Stimulated activated CD8-positive, alpha-beta memory T cell treated with anti-CD3 and anti-CD28 coated beads, Interleukin-12 subunit alpha, Interleukin-12 subunit beta, amount 100 ng/mL, for 1 hour (primary cell): ENCODE data around the gene NLGN2.

ENCODE experiments used
- DNase-seq: peaks from one replicate; pipeline ENCODE4 v3.0.0-alpha.2; 2020; ENCODE audit warnings: low read depth

The NLGN2 gene

DNA sequence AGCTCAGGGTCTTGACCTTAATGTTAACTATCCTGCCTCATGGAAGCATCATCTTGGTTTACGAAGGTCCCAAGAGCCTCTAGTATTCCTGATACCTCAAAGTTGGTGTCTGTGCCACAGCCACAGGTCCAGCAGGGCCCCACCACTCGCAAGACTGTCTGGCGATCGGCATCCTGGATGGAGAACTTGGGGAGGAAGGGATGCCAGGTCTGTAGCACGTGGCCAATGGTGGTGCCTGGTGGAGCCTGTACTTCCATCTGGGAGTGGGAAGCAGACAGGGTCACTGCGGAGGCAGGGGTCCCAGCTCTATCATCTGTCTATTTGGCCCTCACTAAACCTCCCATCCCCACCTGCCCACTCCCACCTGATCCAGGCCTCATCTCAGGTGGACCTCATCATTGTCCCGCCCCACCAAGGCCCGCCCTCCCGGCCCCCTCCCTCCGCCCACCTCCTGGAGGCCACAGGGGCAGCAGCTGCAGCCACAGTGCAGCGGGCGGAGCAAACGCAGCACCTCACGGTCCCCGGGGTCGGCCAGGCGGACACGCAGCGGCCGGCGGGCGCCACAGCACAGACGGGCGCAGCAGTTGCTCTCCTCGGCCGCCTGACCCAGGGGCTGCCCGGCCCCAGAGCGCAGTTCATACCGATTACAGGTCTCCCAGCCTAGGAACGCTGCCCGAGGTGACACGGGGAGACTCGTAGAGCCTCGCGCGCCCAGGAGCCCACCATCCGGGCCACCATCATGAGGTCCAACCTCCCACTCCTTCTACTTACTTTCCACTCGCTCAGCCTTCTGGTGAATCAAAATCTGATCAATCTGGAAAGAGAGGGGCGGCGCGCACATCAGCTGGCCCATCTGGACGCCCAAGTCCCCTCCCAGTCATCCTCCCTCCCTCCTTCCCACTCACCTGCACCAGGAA is 14.7 kb upstream of the NLGN2 start:
- DNase-seq: no peak

DNA sequence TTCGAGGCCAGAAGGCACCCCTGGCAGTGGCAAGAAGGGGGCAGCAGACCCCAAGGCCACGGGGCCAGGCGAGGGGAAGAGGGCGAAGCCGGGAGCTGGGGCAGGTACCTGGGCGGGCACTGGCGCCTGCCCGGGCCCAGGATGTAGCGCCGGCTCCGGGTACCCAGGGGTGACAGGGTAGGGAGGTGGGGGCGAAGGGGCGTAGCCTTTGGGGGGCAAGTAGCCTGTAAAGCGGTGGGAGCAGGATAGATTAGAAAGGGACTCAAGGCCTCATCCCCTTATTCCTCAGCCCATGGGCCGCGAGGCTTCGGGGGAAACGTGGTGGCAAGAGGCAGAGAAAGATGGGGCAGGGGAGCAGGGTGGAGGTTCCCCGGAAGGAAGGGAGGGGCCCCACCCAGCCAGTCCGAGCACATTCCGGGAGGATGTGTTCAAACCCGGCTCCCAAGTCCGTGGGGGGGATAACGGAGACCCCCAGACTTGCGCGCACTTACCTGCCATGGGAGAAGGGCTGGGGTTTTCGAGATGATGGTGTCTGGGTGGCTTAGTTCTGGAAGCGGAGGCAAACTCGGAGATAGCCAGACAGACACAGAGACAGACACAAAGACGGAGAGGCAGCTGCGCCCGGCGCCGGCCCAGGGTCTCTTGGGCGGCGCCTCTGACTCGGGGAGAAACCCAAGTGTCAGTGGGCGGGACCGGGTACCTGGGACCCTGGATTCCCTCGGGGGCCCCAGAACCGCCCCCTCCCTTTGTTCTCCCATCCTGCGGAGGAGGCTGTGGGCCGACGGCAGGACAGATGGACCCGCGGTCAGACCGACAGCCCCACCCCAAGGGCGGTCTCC is 13.8 kb upstream of the NLGN2 start:
- DNase-seq: peak; percentile 54

DNA sequence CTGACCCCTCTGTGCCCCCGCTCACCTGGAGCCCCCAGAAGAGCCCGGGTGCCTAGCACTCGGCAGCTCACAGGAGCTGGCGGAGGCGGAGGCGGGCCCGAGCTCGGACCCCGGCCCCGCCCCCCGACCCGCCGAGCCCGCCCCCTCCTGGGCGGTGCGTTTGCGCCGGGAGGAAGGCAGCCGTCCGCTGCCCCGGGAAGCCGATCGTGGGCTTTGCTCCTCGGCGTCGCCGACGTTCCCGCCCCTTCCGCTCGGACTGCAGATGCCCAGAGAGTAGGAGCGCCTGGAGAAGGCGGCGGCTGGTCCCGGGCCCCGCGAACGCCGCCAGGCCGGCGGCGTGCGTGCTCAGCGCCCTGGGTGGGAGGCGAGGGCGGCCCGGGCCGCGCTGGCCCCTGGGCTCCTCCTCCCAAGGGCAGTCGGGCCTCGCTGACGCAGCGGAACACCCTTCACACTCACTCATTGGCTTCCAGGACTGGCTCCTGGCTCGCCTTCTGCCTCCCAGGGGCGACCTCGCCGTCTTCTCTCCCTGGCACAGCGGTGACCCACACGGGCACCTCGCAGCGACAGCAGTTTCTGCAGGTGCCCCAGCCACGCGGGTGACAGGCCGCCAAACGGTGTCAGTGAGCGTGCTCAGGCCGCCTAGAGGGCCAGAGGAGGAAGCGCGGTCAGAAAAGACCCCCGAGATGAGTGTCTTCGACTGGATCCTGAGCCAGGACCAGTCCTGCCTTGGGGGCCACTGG is 13.0 kb upstream of the NLGN2 start, which contains the start of gene PLSCR3:
TSS of gene PLSCR3 (minus strand) at position 74 of the 740 bp plus-strand sequence. CDS start 415 bp downstream, outside the sequence.
- DNase-seq: peak; percentile 58

DNA sequence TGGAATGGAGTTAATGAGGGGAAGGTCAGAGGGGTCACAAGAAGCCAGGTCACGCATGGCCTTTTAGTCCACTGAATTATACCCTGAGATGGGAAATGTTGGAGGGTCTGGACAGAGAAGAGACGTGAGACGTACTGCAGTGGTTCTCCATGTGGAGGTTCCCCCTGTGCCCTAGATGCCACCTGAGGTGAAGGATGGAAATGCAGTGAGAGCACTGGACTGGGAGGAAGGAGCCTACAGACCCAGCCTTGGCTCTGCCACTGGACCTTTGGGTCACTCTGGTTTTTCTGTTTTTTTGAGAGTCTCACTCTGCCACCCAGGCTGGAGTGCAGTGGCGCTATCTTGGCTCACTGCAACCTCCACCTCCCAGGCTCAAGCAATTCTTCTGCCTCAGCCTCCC is 11.5 kb upstream of the NLGN2 start:
- DNase-seq: no peak

DNA sequence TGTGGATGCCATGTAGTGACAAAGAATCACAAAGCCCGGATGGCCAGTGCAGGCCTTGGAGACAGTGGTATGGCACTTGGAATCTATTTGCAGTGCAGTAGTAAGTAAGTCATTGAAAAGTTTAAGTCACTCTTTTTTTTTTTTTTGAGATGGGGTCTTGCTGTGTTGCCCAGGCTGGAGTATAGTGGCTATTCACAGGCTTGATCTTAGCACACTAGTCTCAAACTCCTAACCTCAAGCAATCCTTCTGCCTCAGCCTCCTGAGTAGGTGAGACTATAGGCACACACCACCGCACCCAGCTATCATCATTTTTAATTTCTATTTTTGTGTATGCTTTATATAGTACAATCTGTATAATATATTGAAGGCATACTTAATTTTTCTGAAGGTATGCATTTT is 9.0 kb upstream of the NLGN2 start:
- DNase-seq: no peak

DNA sequence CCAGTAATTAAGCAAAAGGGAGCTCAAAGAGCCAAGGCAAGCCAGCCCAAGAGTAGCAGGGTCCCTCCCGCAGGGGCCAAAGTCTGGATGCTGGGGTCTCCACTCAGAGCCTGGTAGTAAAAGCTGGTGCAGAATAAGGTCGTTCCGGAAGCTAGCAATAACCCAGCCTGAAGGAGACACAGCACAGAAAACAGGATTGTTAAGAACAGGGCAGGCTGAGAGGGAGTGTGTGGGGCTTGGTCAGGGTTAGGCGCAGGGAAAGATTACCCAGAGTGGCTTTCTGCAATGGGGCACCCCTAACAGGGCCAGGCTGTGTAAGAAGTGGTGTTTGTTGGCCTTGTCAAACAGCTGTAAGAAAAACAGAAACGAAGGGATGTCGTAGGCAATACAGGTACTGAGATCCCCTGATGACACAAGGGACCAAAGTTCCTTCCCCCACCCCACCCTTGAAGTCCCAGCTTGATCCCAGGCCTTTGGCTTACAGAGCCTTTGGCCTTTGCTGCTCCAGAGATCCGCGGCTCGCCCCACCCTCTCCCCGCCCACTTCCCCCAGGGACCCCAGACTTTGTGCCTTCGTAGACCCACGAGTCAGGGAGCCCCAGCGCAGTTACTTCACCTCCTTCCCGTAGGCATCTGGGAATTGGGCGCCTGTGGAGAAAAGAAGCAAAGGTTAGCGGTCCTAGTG is 4.5 kb upstream of the NLGN2 start:
- no peak for DNase-seq

DNA sequence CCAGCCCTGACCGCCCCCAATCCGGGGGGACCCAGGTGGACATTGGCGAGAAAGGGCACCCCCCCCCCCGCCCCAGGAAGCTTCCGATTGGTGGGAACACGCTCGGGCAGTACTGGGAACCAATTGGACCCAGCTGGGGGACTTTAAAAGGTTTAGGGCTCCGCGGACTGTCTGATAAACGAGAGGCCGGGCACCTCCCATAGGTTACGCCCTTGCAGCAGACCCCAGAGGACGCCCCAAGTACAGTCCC is 4.0 kb upstream of the NLGN2 start:
- DNase-seq: no peak

DNA sequence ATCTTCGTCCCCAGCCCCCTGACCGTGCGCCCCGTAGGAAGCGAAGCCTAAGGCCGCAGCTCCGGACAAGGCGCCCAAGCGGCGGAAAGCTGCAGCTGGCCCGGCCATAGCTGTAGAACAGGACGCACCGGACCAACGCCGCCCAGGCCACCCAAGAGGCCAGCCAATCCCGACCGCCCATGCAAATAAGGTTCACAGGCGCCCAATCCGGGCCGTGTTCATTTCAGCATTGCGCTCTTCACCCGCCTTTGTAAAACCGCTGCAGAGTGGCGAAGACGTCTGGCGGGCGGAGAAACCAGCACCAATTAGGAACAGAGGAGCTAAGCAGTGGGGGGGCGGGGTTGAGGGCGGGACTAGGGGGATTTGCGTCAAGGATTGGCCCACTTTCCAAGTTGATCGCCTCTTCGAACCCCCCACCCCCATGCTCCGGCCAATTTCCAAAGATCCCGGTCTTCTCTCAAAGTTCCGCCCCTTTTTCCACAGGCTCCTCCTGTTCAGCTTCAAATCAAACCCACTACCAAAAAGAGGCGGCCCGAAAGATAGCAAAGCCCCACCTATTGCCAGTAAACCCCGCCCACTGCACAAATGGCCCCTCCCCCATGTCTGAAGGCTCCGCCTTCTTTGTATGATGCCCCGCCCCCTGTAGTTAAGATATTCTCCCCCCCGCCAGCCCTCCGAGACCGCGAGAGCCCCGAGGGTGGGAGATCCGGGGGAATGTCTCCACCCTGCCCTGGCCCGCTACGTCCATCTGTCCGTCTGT is 3.5 kb upstream of the NLGN2 start, which contains the start of gene TMEM256:
TSS of gene TMEM256 (minus strand) at position 121 of the 760 bp plus-strand sequence. CDS start at position 108, 13 bp downstream.
- DNase-seq: peak; percentile 90

DNA sequence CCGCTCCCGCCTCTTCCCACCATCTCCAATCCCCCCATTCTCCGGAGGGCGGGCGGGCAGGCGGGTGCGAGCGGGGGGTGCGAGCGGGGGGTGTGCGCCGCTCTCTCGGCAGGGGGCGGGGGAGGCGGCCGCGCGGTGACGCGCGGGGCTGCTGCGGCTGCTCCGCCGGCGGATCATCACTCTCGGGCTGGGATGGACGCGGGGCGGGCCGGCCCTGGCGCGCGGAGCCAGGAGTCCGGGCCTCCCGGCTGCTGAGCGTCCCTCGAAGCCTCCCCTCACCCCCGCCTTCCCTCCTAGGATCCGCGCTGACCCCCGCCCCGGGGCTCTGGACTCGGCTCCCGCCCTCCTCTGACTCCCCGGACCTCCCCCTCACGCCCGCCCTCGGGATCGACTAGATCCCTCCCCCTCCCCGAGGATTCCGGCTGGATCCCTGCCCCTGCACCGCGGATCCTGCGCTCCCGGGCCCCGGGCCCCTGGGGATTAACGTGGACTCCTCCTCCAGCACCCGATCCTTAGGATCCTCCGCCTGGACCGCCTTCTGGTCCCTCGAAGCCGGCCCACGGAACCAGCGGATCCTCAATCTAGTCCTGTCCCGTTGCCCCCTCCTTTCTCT is 2.8 kb upstream of the NLGN2 start:
- no peak for DNase-seq

DNA sequence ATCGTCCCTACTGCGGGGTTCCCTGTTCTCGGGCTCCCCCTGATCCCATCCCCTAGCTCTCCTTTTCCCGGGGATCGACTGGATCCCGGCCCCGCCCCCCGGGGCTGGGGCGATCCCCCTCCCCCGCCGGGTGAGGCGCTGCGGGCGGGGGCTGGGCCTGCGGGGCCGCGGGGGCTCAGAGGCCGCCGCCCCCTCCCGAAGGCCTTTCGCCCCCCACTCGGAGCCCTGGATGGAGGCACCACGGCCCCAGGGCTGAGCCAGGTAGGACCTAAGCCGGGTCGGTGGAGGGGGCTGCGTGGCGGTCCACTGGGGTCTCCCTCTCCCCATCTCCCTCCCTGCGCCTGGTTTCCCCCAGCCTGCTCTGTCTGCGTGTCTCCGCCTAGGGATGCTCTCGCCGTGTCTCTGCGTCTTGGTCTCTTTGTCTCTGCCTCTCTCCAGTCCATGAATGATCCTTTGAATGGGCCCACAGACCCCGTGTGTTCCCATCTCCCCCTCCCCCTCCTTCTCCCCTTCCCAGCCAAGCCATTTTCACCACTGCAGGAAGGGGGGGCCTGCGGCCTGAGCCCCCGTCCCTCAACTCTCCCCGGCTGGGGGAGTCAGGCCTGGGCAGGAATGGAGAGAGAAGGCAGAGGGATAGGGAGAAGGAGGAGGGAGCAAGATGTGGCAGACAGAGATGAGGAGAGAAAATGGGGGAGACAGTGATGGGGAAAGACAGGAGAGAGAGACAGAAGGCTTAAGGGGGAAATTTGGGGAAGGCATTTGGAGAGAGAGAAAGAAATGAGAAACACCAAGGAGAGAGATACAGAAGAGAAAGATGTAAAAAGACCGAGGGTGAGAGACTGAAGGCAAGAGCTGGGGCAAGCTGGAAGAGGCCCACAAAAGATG is 2.1 kb upstream of the NLGN2 start:
- DNase-seq: no peak

DNA sequence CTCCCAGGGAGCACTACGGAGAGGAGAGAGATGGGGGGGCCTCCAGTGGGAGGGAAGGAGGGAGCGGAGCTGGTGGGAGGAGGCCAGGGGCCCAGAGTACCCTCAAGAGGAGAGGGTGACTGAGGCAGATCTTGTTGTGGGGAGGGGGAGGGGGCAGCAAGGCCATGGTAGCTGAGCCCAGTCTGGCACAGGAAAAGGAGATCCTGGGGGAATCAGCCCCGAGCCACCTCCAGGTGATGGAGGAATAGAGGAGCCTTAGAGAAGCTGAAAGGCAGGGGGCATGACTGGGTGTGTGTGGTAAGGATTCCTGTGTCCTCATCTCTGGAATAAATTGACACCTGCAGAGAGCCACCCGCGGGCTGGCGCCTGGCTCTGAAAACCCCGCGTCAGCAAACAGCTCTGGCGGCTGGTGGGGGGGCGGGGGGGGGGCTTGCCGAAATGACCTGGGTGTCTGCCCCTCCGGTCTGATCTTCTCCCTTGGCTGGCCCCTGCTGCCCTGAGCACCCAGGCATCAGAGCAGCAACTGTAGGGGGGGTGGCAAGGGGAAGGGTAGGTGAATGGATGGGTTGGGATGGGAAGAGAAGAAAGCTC is 1.3 kb upstream of the NLGN2 start:
- no peak for DNase-seq

DNA sequence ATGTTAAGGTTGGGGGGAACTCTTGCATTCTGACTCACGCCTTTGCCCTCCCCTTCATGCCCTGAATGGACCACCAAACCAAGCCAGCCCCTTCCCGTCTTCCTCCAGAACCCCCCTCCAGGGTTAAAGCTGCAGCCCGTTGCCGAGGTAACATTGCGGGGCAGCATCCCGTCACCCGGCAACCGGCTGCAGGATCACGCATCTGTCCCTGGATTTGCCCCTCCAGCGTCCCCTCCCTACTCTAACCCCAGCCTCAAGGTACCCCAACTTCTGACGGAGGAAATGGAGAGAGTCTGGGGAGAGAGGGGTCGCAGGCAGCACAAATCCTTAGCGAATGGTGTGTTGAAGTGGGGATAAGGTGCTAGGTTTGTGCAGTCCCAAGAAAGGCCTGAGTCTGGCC is 563 bp upstream of the NLGN2 start:
- no peak for DNase-seq

DNA sequence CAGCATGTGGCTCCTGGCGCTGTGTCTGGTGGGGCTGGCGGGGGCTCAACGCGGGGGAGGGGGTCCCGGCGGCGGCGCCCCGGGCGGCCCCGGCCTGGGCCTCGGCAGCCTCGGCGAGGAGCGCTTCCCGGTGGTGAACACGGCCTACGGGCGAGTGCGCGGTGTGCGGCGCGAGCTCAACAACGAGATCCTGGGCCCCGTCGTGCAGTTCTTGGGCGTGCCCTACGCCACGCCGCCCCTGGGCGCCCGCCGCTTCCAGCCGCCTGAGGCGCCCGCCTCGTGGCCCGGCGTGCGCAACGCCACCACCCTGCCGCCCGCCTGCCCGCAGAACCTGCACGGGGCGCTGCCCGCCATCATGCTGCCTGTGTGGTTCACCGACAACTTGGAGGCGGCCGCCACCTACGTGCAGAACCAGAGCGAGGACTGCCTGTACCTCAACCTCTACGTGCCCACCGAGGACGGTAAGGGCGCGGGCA is 645 bp downstream of the NLGN2 start:
- DNase-seq: no peak

DNA sequence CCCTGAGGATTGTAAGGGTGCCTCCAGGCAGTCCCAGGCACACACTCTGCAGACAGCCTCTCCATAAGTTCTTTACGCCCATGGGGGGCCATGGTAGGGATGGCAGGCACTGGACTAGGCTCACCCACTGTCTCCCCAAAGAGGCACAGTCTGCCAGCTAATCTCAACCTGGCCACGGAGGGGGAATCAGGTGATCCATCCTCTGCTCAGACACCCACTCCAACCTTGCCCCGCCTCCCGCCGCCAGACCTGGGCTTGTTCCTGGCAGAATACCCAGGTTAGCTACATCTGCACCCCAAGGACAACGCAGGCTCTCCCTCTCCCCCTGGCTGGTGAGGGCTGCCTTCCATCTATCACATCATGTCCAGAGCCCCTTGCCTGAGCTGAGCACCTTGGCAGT is 1.2 kb downstream of the NLGN2 start:
- no peak for DNase-seq

DNA sequence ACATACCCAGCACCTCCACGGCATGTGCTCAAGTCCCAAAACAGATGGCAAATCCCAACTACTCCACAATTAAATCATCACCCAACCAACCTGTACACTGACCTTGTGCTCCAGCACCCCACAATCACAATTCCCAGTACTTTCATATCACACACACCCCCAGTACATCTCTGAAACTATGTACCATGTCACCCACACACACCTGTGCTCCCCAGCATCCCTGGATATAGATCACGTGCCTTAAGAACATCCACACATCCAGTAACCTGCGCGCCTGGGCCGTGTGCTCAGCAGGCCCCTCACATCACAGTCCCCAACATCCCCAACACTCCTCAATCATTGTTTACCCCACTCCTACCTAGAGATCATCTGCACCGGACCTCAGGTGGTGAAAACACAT is 2.1 kb downstream of the NLGN2 start:
- DNase-seq: no peak

DNA sequence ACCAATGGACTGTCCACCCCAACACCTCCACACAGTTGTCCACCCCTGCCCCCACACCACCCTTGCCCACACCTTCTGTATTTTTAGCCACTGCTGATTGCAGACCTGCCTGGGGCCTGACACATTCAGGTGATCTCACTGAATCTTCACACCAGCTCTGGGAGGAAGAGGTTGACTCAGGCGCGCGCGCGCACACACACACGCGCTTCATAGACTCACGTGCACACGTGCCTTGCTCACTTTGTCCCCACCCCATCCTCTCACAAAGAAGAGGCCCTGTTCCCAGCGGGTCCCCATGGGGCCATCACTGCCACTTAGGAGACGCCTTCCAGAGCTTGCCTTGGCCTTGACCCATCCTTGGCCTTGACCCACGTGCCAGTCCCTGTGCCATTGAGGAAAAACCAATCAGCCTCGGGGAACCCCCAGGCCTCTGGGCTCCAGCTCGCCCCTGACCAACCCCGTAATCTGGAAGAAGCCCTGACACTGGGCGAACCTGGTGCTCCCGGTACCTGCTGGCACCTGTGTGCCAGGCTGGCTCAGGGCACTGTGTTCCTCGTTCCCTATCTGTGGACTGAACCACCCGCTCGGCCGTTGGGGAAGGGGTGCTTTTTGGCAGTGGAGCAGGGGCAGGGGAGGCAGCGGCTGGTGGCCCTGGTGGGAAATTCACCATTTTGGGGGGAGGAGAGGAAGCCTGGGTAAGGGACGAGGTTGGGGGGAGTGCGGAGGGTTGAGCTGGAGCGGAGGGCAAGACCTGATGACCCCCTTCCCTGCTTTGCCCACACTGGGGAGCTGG is 3.2 kb downstream of the NLGN2 start:
- no peak for DNase-seq

DNA sequence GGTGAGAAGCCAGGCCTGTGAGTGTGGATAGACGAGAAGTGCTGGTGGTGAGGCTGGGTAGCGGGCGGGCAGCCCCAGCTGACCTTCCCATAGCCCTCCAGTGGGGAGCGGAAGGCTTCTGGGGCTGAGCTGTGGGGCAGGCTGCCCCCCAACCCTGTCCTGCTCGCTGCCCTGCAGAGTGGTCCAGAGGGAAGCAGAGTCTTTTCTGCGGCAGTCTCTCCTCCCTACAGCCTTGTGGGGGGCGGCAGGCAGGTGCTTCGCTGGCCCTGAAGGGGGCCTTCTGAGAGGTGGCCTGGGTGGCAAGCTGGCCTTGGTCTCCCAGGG is 3.7 kb downstream of the NLGN2 start:
- DNase-seq: no peak

DNA sequence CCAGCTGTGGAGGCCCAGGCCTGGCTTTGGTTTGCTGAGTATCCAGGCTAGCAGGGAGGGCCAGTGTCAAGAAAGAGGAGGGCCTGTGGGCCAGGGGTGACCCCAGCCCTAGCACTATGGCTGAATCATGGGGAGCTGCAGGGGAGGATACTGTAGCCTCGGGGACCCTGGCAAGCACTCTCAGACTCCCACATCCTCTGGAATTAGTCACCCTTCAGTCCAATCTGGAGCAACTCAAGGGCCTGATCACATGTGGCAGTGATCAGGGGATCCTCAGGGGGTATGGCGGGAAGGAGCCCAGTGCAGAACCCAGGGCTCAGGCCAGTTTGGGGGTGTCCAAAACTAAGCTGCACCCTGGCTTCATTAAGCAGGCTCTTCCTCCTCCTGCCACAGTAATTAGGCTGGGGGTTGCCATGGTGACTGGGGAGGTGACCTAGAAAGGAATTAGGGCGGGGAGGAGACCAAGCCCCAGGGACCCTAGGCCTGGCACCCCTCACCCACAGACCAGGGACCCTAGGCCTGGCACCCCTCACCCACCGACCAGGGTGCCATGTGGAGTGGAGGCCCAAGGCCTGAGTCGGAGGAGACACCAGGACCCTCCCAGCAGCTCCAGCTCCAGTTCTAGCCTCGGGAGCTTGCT is 5.8 kb downstream of the NLGN2 start:
- DNase-seq: no peak
